ENCODE results near the gene RNF208.
"Not testable (repeated sequence)": the region's sequence is repeated elsewhere in the genome, so short reads cannot be mapped to it uniquely, and the experiment has no call there.

Gene RNF208

GRCh38 chr9:137222190-137223077, at the start of gene RNF208:
TSS of gene RNF208 (minus strand) at chr9:137222240. CDS start at chr9:137221212, 1,028 bp downstream.
- no peak for DNase-seq (ENCODE audit: low read depth in 3 of 3)

GRCh38 chr9:137271696-137272076, 49.6 kb upstream of the RNF208 start:
- DNase-seq (ENCODE audit: low read depth in 3 of 3) = no peak

GRCh38 chr9:137270929-137271695, 49.1 kb upstream of the RNF208 start:
- no peak for DNase-seq (ENCODE audit: low read depth in 3 of 3)

- DNase-seq (ENCODE audit: low read depth in 3 of 3) = no peak
Observed at GRCh38 chr9:137269231-137269772, 47.3 kb upstream of the RNF208 start.

- no peak for DNase-seq (ENCODE audit: low read depth in 3 of 3)
Observed at GRCh38 chr9:137268538-137269201, 46.6 kb upstream of the RNF208 start.

GRCh38 chr9:137267933-137268355, 45.9 kb upstream of the RNF208 start:
- DNase-seq (ENCODE audit: low read depth in 3 of 3) = no peak

GRCh38 chr9:137266585-137267453, 44.8 kb upstream of the RNF208 start:
- DNase-seq (ENCODE audit: low read depth in 3 of 3) = no peak

- no peak for DNase-seq (ENCODE audit: low read depth in 3 of 3)
Observed at GRCh38 chr9:137266162-137266527, 44.1 kb upstream of the RNF208 start.

GRCh38 chr9:137265496-137266161, 43.6 kb upstream of the RNF208 start:
- DNase-seq (ENCODE audit: low read depth in 3 of 3) = no peak

GRCh38 chr9:137264067-137264466, 42.0 kb upstream of the RNF208 start:
- DNase-seq (ENCODE audit: low read depth in 3 of 3) = no peak

- no peak for DNase-seq (ENCODE audit: low read depth in 3 of 3)
Observed at GRCh38 chr9:137263506-137263905, 41.5 kb upstream of the RNF208 start.

GRCh38 chr9:137262909-137263285, 40.9 kb upstream of the RNF208 start:
- no peak for DNase-seq (ENCODE audit: low read depth in 3 of 3)

GRCh38 chr9:137262173-137262908, 40.3 kb upstream of the RNF208 start:
- not testable (repeated sequence) for DNase-seq (ENCODE audit: low read depth in 3 of 3)

- no peak for DNase-seq (ENCODE audit: low read depth in 3 of 3)
Observed at GRCh38 chr9:137256856-137257255, 34.8 kb upstream of the RNF208 start.

- DNase-seq (ENCODE audit: low read depth in 3 of 3) = no peak
Observed at GRCh38 chr9:137256362-137256761, 34.3 kb upstream of the RNF208 start.

- no peak for DNase-seq (ENCODE audit: low read depth in 3 of 3)
Observed at GRCh38 chr9:137255448-137256114, 33.5 kb upstream of the RNF208 start.

GRCh38 chr9:137254624-137255447, 32.8 kb upstream of the RNF208 start, which contains the start of gene NELFB:
TSS of gene NELFB (plus strand) at chr9:137255327.
- peak; percentile 92 to 98 (median 94) for DNase-seq (ENCODE audit: low read depth in 3 of 3)
